ENCODE results near the gene UBE2N.

GRCh38 chr12:93417967-93418480, 23.7 kb downstream of the UBE2N start:
- TF ChIP-seq CTCF (IDR thresholded peaks at IDR 0.05) (no peak), POLR2A (IDR thresholded peaks at IDR 0.05) (no peak)
